Fibroblast of the conjunctiva (primary cell): Measurements from ENCODE around the gene TCFL5.
"Not testable (repeated sequence)": the region's sequence is repeated elsewhere in the genome, so short reads cannot be mapped to it uniquely, and the experiment has no call there.

Experiments
- DNase-seq: peaks from one replicate; pipeline ENCODE4 v3.0.0-alpha.2; 2010; ENCODE audit warnings: low read depth

The TCFL5 gene

GRCh38 chr20:62853304-62853703, 8.3 kb downstream of the TCFL5 start:
- DNase-seq: not testable (repeated sequence)

- DNase-seq: no peak
These were observed 8.8 kb downstream of the TCFL5 start for GRCh38 chr20:62852841-62853240.

- no peak for DNase-seq
These were observed 9.4 kb downstream of the TCFL5 start for GRCh38 chr20:62852196-62852595.

- no peak for DNase-seq
These were observed 11.2 kb downstream of the TCFL5 start for GRCh38 chr20:62850333-62850974.

GRCh38 chr20:62849431-62849830, 12.2 kb downstream of the TCFL5 start:
- DNase-seq: no peak

- DNase-seq: not testable (repeated sequence)
These were observed 12.7 kb downstream of the TCFL5 start for GRCh38 chr20:62848917-62849316.

- DNase-seq: no peak
These were observed 15.3 kb downstream of the TCFL5 start for GRCh38 chr20:62846166-62846890.

- no peak for DNase-seq
These were observed 16.0 kb downstream of the TCFL5 start for GRCh38 chr20:62845416-62846160.

- DNase-seq: no peak
These were observed 17.4 kb downstream of the TCFL5 start for GRCh38 chr20:62844182-62844581.

- no peak for DNase-seq
These were observed 18.0 kb downstream of the TCFL5 start for GRCh38 chr20:62843656-62844055.

- no peak for DNase-seq
These were observed 19.9 kb downstream of the TCFL5 start for GRCh38 chr20:62841705-62842212.

- no peak for DNase-seq
These were observed 21.1 kb downstream of the TCFL5 start for GRCh38 chr20:62840244-62841197.

- no peak for DNase-seq
These were observed 21.8 kb downstream of the TCFL5 start for GRCh38 chr20:62839816-62840215.

- DNase-seq: no peak
These were observed 22.4 kb downstream of the TCFL5 start for GRCh38 chr20:62839261-62839660.

GRCh38 chr20:62838128-62838891, 23.3 kb downstream of the TCFL5 start:
- DNase-seq: peak; percentile 63

- DNase-seq: no peak
These were observed 23.9 kb downstream of the TCFL5 start for GRCh38 chr20:62837790-62838127.

- no peak for DNase-seq
These were observed 24.6 kb downstream of the TCFL5 start for GRCh38 chr20:62836967-62837490.

GRCh38 chr20:62835931-62836861, 25.4 kb downstream of the TCFL5 start:
- DNase-seq: no peak

GRCh38 chr20:62834967-62835730, 26.5 kb downstream of the TCFL5 start:
- DNase-seq: no peak
